HepG2 (cell line): ENCODE data around the gene RASD1. TPM values are rescaled to one million over a fixed set of nuclear protein-coding genes. Genes with fewer than 3 reads are reported as not detected.

ENCODE experiments used
- ATAC-seq: fragments of 200-7000 bp; cut with Tn5 transposase; 3 replicates; pipeline ENCODE4 v1.9.1; 2020; ENCODE audit warnings: mild to moderate bottlenecking, moderate library complexity
- BruUV-seq: library from RNA; stranded (reverse); fragments of 400-500 nt; replicated peaks from 2 replicates; lab custom pipeline; 2021; lab: Mats Ljungman, UMichigan
- CTCF ChIA-PET: fragments of 300-600 bp; formaldehyde crosslinking; extraction: SDS; loops from one replicate; lab custom pipeline; 2021; ENCODE audit warnings: low total read pairs, inconsistent platforms, low intra/inter-chr PET ratio; lab: Yijun Ruan, JAX
- POLR2A ChIA-PET: fragments of 350-600 bp; sonication (Branson Sonifier 250); formaldehyde crosslinking; loops from one replicate; lab custom pipeline; 2020; ENCODE audit warnings: antibody characterized with exemption, inconsistent platforms; lab: Yijun Ruan, JAX
- DNase-seq: peaks from one replicate; pipeline ENCODE4 v3.0.0-alpha.2; 2015; ENCODE audit warnings: low spot score
- FAIRE-seq: peaks from 3 replicates; lab custom pipeline; 2011; peaks lifted over from hg19 to GRCh38; lab: Jason Lieb, UNC
- H2AFZ ChIP-seq: one replicate; pipeline ENCODE4 v1.6.1; 2011; ENCODE audit warnings: low read length, inconsistent platforms
- H3K27ac ChIP-seq: fragments of 300-600 bp; 3 replicates; pipeline ENCODE4 v1.8.0; 2011; ENCODE audit warnings: mixed run types, mild to moderate bottlenecking, mixed read lengths, low read length, inconsistent platforms; ENCODE audit not compliant: insufficient read depth; ENCODE audit errors: extremely low read length
- H3K27me3 ChIP-seq, 2 experiments: fragments of 200-600 bp in 1 of 2; 2 replicates in 1 of 2; 3 replicates in 1 of 2; pipeline versions ENCODE4 v1.6.0 to v1.8.0; 2011; ENCODE audit warnings: low read length in 2 of 2, mild to moderate bottlenecking in 2 of 2, moderate library complexity in 2 of 2, inconsistent platforms in 1 of 2; ENCODE audit not compliant: insufficient read depth in 2 of 2, control insufficient read depth in 1 of 2
- H3K36me3 ChIP-seq, 2 experiments: fragments of 200-600 bp in 1 of 2; replicated peaks in 1 of 2; 2 replicates in 1 of 2; 3 replicates in 1 of 2; pipeline versions ENCODE4 v1.5.1 to v1.8.0; 2011; ENCODE audit warnings: low read length in 2 of 2, inconsistent platforms in 1 of 2; ENCODE audit not compliant: insufficient read depth in 2 of 2, control insufficient read depth in 1 of 2
- H3K4me1 ChIP-seq: 2 replicates; pipeline ENCODE4 v1.5.1; 2012; ENCODE audit warnings: low read length, inconsistent platforms; ENCODE audit not compliant: insufficient read depth
- H3K4me2 ChIP-seq: 2 replicates; pipeline ENCODE4 v1.6.0; 2011; ENCODE audit warnings: low read depth, low read length, inconsistent platforms
- H3K4me3 ChIP-seq, 3 experiments: fragments of 200-600 bp in 1 of 3; sonication (generic), shearing (Covaris generic) in 1 of 3; replicated peaks in 1 of 3; 2 replicates each; pipeline ENCODE4 v1.5.1; 2011 to 2016; ENCODE audit warnings: low read length in 3 of 3, inconsistent platforms in 2 of 3, low read depth in 2 of 3, mild to moderate bottlenecking in 2 of 3, control low read depth in 1 of 3, mixed read lengths in 1 of 3; ENCODE audit not compliant: insufficient read depth in 1 of 3
- H3K79me2 ChIP-seq: one replicate; pipeline ENCODE4 v1.6.1; 2011; ENCODE audit warnings: low read length, inconsistent platforms; ENCODE audit not compliant: insufficient read depth
- H3K9ac ChIP-seq: 2 replicates; pipeline ENCODE4 v1.6.0; 2011; ENCODE audit warnings: mild to moderate bottlenecking, low read depth, low read length, inconsistent platforms; ENCODE audit not compliant: insufficient read depth
- H3K9me3 ChIP-seq: 2 replicates; pipeline ENCODE4 v1.5.1; 2012; ENCODE audit warnings: mild to moderate bottlenecking, low read length
- H4K20me1 ChIP-seq: 2 replicates; pipeline ENCODE4 v1.6.0; 2011; ENCODE audit warnings: inconsistent platforms, mild to moderate bottlenecking, low read length, moderate library complexity; ENCODE audit not compliant: insufficient read depth
- EHMT2 ChIP-seq: fragments of 200-600 bp; sonication (generic); IDR thresholded peaks from 2 replicates; pipeline ENCODE4 v1.7.0; 2017; ENCODE audit warnings: antibody characterized with exemption, low read depth, low read length, borderline replicate concordance
- FOXA3 ChIP-seq: IDR thresholded peaks from 2 replicates; pipeline ENCODE4 v1.6.1; 2016; ENCODE audit warnings: missing genetic modification reagents, missing compliant biosample characterization
- HNF1B ChIP-seq: sonication (generic); formaldehyde crosslinking; IDR thresholded peaks from 2 replicates; pipeline ENCODE4 v1.5.1; 2020; ENCODE audit warnings: mild to moderate bottlenecking, moderate library complexity, missing genetic modification reagents
- HNRNPH1 ChIP-seq: fragments of 200-400 bp; formaldehyde crosslinking; optimal IDR thresholded peaks from 2 replicates; pipeline ENCODE3; 2017; ENCODE audit warnings: mild to moderate bottlenecking, low read depth, low read length
- HOXA9 ChIP-seq: sonication (generic); formaldehyde crosslinking; IDR thresholded peaks from 2 replicates; pipeline ENCODE4 v1.8.1; 2022; ENCODE audit warnings: missing genetic modification reagents, mild to moderate bottlenecking, moderate library complexity, borderline replicate concordance
- KLF13 ChIP-seq: sonication (generic); formaldehyde crosslinking; IDR thresholded peaks from 2 replicates; pipeline ENCODE4 v1.4.0; 2020; ENCODE audit warnings: mild to moderate bottlenecking, missing genetic modification reagents
- SMAD3 ChIP-seq: sonication (generic); formaldehyde crosslinking; IDR thresholded peaks from 2 replicates; pipeline ENCODE4 v1.4.0; 2020; ENCODE audit warnings: missing genetic modification reagents
- ZNF572 ChIP-seq: sonication (generic); formaldehyde crosslinking; IDR thresholded peaks from 2 replicates; pipeline ENCODE4 v1.5.1; 2020; ENCODE audit warnings: mild to moderate bottlenecking, missing genetic modification reagents
- ZNF678 ChIP-seq: sonication (generic); formaldehyde crosslinking; IDR thresholded peaks from 2 replicates; pipeline ENCODE4 v1.4.0; 2020; ENCODE audit warnings: mild to moderate bottlenecking, missing genetic modification reagents
- WGBS: methylation state at CpG from one replicate; pipeline ENCODE4 v1.1.6; 2017; ENCODE audit warnings: low lambda C conversion rate; 5-methylcytosine and 5-hydroxymethylcytosine counted together
- in situ Hi-C: cut with HindIII; loops from 2 replicates; pipeline ENCODE4 v1.10.0; 2017; ENCODE audit warnings: low pct_unique_long_range_greater_than_20kb; ENCODE audit not compliant: extremely low pct_ligation_motif_present
- intact Hi-C: fragments of 100-400 bp; cut with micrococcal nuclease; formaldehyde crosslinking; loops from one replicate; pipeline ENCODE4 v1.10.0; 2022; ENCODE audit not compliant: unreplicated experiment
- polyA plus RNA-seq, 8 experiments: library from polyadenylated mRNA; depleted of rRNA in 3 of 8; stranded (reverse) in 7 of 8; unstranded in 1 of 8; fragments of >200 nt; fragmentation: Illumina TruSeq in 4 of 8; extraction: Trizol in 4 of 8; gene quantifications; 2 replicates each; pipeline versions ENCODE4 v1.2.1 to v1.2.3, GENCODE V29; 2011 to 2016; ENCODE audit warnings: low read depth in 4 of 8, missing spikeins in 1 of 8, mixed read lengths in 1 of 8; ENCODE audit not compliant: insufficient read depth in 1 of 8
- total RNA-seq, 5 experiments: library from RNA; depleted of rRNA; stranded (reverse); fragments of >200 nt; fragmentation: Illumina TruSeq; extraction: Trizol; gene quantifications; 2 replicates each; pipeline ENCODE4 v1.2.3, GENCODE V29; 2016; ENCODE audit warnings: low read depth in 1 of 5
- TF ChIP-seq, protein P1 (sequence below): sonication (generic); formaldehyde crosslinking; IDR thresholded peaks from 2 replicates; pipeline ENCODE4 v1.4.0; 2020; ENCODE audit warnings: mild to moderate bottlenecking, missing genetic modification reagents, borderline replicate concordance
- TF ChIP-seq, protein P2 (sequence below): sonication (generic); formaldehyde crosslinking; IDR thresholded peaks from 2 replicates; pipeline ENCODE4 v1.4.0; 2020; ENCODE audit warnings: missing genetic modification reagents, mild to moderate bottlenecking, borderline replicate concordance
- TF ChIP-seq, protein P3 (sequence below): sonication (generic); formaldehyde crosslinking; IDR thresholded peaks from 2 replicates; pipeline ENCODE4 v1.5.1; 2020; ENCODE audit warnings: mild to moderate bottlenecking, missing genetic modification reagents, moderate library complexity

Gene RASD1
- total and polyA plus RNA-seq, 2 of the 13 experiments (the other 11 are each of a cell fraction or from before 2014, with no cell fraction given), result 1.6 to 4.2 TPM

GRCh38 chr17:17510456-17511292, 14.5 kb upstream of the RASD1 start:
- no peaks in the 10 kb centered on the region for H3K36me3 ChIP-seq
- WGBS, result 94% methylated on average over 16 of the region's 20 CpGs
- no peaks in the 10 kb centered on the region for H3K79me2 ChIP-seq
- no peak overlapping the region for H3K9ac ChIP-seq
- H3K4me2 ChIP-seq, result no peak overlapping the region
- H3K9me3 ChIP-seq, result no peaks in the 10 kb centered on the region
- ChIA-PET CTCF (no interaction called here), POLR2A (no interaction called here)
- intact Hi-C loops, result no loop called here
- no peak for DNase-seq
- no peak overlapping the region for H2AFZ ChIP-seq
- no peaks in the 10 kb centered on the region for H3K4me1 ChIP-seq
- in situ Hi-C loops, result no loop called here
- no TSS peak for BruUV-seq
- no peaks in the 10 kb centered on the region for H3K27me3 ChIP-seq
- ATAC-seq, result no peak
- no peaks in the 10 kb centered on the region for H4K20me1 ChIP-seq
- H3K4me3 ChIP-seq, result no peak overlapping the region
- no peak overlapping the region for H3K27ac ChIP-seq
- no peak for FAIRE-seq
- TF ChIP-seq HNF1B (CRISPR knock-in tag) (no peak), ZNF678 (no peak), KLF13 (CRISPR knock-in tag) (no peak), SMAD3 (CRISPR knock-in tag) (no peak), EHMT2 (no peak), HNRNPH1 (no peak), FOXA3 (no peak), HOXA9 (CRISPR knock-in tag) (no peak), ZNF572 (CRISPR knock-in tag) (no peak)
- TF ChIP-seq, protein P1, sequence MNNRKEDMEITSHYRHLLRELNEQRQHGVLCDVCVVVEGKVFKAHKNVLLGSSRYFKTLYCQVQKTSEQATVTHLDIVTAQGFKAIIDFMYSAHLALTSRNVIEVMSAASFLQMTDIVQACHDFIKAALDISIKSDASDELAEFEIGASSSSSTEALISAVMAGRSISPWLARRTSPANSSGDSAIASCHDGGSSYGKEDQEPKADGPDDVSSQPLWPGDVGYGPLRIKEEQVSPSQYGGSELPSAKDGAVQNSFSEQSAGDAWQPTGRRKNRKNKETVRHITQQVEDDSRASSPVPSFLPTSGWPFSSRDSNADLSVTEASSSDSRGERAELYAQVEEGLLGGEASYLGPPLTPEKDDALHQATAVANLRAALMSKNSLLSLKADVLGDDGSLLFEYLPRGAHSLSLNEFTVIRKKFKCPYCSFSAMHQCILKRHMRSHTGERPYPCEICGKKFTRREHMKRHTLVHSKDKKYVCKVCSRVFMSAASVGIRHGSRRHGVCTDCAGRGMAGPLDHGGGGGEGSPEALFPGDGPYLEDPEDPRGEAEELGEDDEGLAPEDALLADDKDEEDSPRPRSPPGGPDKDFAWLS (CRISPR knock-in tag), result no peak
- TF ChIP-seq, protein P2, sequence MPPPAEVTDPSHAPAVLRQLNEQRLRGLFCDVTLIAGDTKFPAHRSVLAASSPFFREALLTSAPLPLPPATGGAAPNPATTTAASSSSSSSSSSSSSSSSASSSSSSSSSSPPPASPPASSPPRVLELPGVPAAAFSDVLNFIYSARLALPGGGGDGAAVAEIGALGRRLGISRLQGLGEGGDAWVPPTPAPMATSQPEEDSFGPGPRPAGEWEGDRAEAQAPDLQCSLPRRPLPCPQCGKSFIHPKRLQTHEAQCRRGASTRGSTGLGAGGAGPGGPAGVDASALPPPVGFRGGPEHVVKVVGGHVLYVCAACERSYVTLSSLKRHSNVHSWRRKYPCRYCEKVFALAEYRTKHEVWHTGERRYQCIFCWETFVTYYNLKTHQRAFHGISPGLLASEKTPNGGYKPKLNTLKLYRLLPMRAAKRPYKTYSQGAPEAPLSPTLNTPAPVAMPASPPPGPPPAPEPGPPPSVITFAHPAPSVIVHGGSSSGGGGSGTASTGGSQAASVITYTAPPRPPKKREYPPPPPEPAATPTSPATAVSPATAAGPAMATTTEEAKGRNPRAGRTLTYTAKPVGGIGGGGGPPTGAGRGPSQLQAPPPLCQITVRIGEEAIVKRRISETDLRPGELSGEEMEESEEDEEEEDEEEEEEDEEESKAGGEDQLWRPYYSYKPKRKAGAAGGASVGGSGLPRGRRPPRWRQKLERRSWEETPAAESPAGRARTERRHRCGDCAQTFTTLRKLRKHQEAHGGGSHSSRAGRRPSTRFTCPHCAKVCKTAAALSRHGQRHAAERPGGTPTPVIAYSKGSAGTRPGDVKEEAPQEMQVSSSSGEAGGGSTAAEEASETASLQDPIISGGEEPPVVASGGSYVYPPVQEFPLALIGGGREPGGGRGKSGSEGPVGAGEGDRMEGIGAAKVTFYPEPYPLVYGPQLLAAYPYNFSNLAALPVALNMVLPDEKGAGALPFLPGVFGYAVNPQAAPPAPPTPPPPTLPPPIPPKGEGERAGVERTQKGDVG (CRISPR knock-in tag), result no peak
- TF ChIP-seq, protein P3, sequence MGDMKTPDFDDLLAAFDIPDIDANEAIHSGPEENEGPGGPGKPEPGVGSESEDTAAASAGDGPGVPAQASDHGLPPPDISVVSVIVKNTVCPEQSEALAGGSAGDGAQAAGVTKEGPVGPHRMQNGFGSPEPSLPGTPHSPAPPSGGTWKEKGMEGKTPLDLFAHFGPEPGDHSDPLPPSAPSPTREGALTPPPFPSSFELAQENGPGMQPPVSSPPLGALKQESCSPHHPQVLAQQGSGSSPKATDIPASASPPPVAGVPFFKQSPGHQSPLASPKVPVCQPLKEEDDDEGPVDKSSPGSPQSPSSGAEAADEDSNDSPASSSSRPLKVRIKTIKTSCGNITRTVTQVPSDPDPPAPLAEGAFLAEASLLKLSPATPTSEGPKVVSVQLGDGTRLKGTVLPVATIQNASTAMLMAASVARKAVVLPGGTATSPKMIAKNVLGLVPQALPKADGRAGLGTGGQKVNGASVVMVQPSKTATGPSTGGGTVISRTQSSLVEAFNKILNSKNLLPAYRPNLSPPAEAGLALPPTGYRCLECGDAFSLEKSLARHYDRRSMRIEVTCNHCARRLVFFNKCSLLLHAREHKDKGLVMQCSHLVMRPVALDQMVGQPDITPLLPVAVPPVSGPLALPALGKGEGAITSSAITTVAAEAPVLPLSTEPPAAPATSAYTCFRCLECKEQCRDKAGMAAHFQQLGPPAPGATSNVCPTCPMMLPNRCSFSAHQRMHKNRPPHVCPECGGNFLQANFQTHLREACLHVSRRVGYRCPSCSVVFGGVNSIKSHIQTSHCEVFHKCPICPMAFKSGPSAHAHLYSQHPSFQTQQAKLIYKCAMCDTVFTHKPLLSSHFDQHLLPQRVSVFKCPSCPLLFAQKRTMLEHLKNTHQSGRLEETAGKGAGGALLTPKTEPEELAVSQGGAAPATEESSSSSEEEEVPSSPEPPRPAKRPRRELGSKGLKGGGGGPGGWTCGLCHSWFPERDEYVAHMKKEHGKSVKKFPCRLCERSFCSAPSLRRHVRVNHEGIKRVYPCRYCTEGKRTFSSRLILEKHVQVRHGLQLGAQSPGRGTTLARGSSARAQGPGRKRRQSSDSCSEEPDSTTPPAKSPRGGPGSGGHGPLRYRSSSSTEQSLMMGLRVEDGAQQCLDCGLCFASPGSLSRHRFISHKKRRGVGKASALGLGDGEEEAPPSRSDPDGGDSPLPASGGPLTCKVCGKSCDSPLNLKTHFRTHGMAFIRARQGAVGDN (CRISPR knock-in tag), result no peak
